ENCODE results near the gene ALPK1. TPM values are rescaled to one million over a fixed set of nuclear protein-coding genes. Genes with fewer than 3 reads are reported as not detected.

ALPK1 gene
- polyA plus RNA-seq, 3 donors, result 5.3 to 14.2 (median 8.1) TPM

- no peaks in the 10 kb centered on the region for H3K4me1 Mint-ChIP-seq
- Histone ChIP-seq H3K36me3 (replicated peaks in 1 of 2; ENCODE audit: control insufficient read depth in 1 of 2, insufficient read depth in 2 of 2, low read length in 2 of 2) (no peaks in the 10 kb centered on the region), H3K4me2 (replicated peaks; ENCODE audit: extremely low read depth, low read length, poor library complexity, severe bottlenecking) (no peak overlapping the region), H3K79me2 (ENCODE audit: insufficient read depth, low read length) (no peaks in the 10 kb centered on the region), H3K9ac (ENCODE audit: insufficient read depth, low read length, poor library complexity, severe bottlenecking) (no peak overlapping the region), H3K4me3 (replicated peaks in 1 of 3; ENCODE audit: low read depth in 2 of 3, low read length in 3 of 3) (no peak overlapping the region), H3K27ac (ENCODE audit: low read depth in 1 of 2, low read length in 2 of 2) (no peak overlapping the region), H3K4me1 (ENCODE audit: control insufficient read depth in 1 of 2, insufficient read depth in 2 of 2, low read length in 2 of 2) (no peaks in the 10 kb centered on the region), H3K27me3 (ENCODE audit: control insufficient read depth in 2 of 2, insufficient read depth in 2 of 2, low read length in 2 of 2) (no peaks in the 10 kb centered on the region), H4K20me1 (ENCODE audit: insufficient read depth, low read length) (no peaks in the 10 kb centered on the region), H3K9me3 (replicated peaks in 1 of 2; ENCODE audit: control insufficient read depth in 1 of 2, insufficient read depth in 1 of 2, low read length in 2 of 2) (peaks cover under 1 to 6% of the 10 kb centered on the region in 2 donors), H2AFZ (ENCODE audit: insufficient read depth, low read depth, low read length, poor library complexity, severe bottlenecking) (no peak overlapping the region)
- peaks cover 7 to 21% (median 12%) of the 10 kb centered on the region in 7 donors for H3K9me3 Mint-ChIP-seq
- no peak overlapping the region for H3K27ac Mint-ChIP-seq
- peaks cover 4 to 7% of the 10 kb centered on the region in 2 donors for H3K36me3 Mint-ChIP-seq
- no peaks in the 10 kb centered on the region for H3K27me3 Mint-ChIP-seq (ENCODE audit: low read depth in 3 of 3)
- TF ChIP-seq, protein P1, sequence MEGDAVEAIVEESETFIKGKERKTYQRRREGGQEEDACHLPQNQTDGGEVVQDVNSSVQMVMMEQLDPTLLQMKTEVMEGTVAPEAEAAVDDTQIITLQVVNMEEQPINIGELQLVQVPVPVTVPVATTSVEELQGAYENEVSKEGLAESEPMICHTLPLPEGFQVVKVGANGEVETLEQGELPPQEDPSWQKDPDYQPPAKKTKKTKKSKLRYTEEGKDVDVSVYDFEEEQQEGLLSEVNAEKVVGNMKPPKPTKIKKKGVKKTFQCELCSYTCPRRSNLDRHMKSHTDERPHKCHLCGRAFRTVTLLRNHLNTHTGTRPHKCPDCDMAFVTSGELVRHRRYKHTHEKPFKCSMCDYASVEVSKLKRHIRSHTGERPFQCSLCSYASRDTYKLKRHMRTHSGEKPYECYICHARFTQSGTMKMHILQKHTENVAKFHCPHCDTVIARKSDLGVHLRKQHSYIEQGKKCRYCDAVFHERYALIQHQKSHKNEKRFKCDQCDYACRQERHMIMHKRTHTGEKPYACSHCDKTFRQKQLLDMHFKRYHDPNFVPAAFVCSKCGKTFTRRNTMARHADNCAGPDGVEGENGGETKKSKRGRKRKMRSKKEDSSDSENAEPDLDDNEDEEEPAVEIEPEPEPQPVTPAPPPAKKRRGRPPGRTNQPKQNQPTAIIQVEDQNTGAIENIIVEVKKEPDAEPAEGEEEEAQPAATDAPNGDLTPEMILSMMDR (IDR thresholded peaks at IDR 0.05), result no peak
- WGBS (ENCODE audit: insufficient coverage), result no CpG with 5 or more reads among the region's 1 CpG
- DNase-seq, result no peak
- intact Hi-C loops (cut with micrococcal nuclease), result no loop called here
- H3K4me3 Mint-ChIP-seq, result no peak overlapping the region
Observed at GRCh38 chr4:112370466-112370865, 73.3 kb downstream of the ALPK1 start.

DNA sequence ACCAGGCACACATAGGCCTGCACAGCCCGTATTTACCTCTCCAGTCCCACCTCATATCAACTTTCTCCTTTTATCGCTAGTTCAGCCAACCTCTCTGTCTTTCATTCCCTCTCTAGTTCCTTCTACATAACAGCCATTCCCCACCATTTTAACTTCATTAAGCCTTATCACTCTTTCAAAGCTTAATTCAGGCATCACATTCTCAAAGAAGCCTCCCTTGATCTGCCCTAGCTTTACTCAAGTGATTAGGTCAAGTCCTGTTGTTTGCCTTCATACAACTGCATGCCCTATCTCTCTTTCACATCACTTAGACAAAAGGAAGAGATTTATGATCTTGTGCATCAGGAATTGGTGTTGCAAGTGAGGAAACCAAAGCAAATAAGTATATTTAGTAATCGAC, 74.2 kb downstream of the ALPK1 start:
- no peaks in the 10 kb centered on the region for H3K27me3 ChIP-seq (ENCODE audit: control insufficient read depth in 2 of 2, insufficient read depth in 2 of 2, low read length in 2 of 2)
- no peak overlapping the region for H3K9ac ChIP-seq (ENCODE audit: insufficient read depth, low read length, poor library complexity, severe bottlenecking)
- no peak for DNase-seq
- H3K4me1 ChIP-seq (ENCODE audit: control insufficient read depth in 1 of 2, insufficient read depth in 2 of 2, low read length in 2 of 2), result no peaks in the 10 kb centered on the region
- Mint-ChIP-seq H3K4me3 (no peak overlapping the region), H3K9me3 (peaks cover 5 to 15% (median 9%) of the 10 kb centered on the region in 7 donors), H3K27me3 (ENCODE audit: low read depth in 3 of 3) (no peaks in the 10 kb centered on the region), H3K4me1 (no peaks in the 10 kb centered on the region), H3K36me3 (peaks cover 4 to 12% of the 10 kb centered on the region in 2 donors), H3K27ac (peak overlapping the region in 1 of 7 donors; percentile 9)
- peaks cover 0 to 6% of the 10 kb centered on the region in 2 donors for H3K9me3 ChIP-seq (replicated peaks in 1 of 2; ENCODE audit: control insufficient read depth in 1 of 2, insufficient read depth in 1 of 2, low read length in 2 of 2)
- no peaks in the 10 kb centered on the region for H3K79me2 ChIP-seq (ENCODE audit: insufficient read depth, low read length)
- no peak overlapping the region for H2AFZ ChIP-seq (ENCODE audit: insufficient read depth, low read depth, low read length, poor library complexity, severe bottlenecking)
- no peaks in the 10 kb centered on the region for H4K20me1 ChIP-seq (ENCODE audit: insufficient read depth, low read length)
- no peak overlapping the region for H3K4me3 ChIP-seq (replicated peaks in 1 of 3; ENCODE audit: low read depth in 2 of 3, low read length in 3 of 3)
- no peak overlapping the region for H3K27ac ChIP-seq (ENCODE audit: low read depth in 1 of 2, low read length in 2 of 2)
- no peak overlapping the region for H3K4me2 ChIP-seq (replicated peaks; ENCODE audit: extremely low read depth, low read length, poor library complexity, severe bottlenecking)
- intact Hi-C loops (cut with micrococcal nuclease), result no loop called here
- TF ChIP-seq, protein P1 (IDR thresholded peaks at IDR 0.05), result no peak
- H3K36me3 ChIP-seq (replicated peaks in 1 of 2; ENCODE audit: control insufficient read depth in 1 of 2, insufficient read depth in 2 of 2, low read length in 2 of 2), result no peaks in the 10 kb centered on the region
- 100% methylated on average over 2 of the region's 3 CpGs for WGBS (ENCODE audit: insufficient coverage)

All from CD14-positive monocyte (primary cell).